A673 (cell line): Measurements from ENCODE around the gene ZNF460.

Experiments used
- EZH2 ChIP-seq: fragments of 200-600 bp; sonication (generic); IDR thresholded peaks from 2 replicates; pipeline ENCODE4 v1.6.1; 2017; ENCODE audit warnings: borderline replicate concordance, low read depth, mild to moderate bottlenecking, mixed read lengths, antibody characterized with exemption, low read length; ENCODE audit not compliant: poor library complexity, severe bottlenecking
- TF ChIP-seq, protein P1 (sequence below): fragments of 300-800, 200-600 bp; sonication (generic); conservative IDR thresholded peaks from 2 replicates; pipeline ENCODE4 v1.5.1; 2017; ENCODE audit warnings: low read depth, mild to moderate bottlenecking, antibody characterized with exemption, low read length, moderate library complexity, mixed read lengths

DNA sequence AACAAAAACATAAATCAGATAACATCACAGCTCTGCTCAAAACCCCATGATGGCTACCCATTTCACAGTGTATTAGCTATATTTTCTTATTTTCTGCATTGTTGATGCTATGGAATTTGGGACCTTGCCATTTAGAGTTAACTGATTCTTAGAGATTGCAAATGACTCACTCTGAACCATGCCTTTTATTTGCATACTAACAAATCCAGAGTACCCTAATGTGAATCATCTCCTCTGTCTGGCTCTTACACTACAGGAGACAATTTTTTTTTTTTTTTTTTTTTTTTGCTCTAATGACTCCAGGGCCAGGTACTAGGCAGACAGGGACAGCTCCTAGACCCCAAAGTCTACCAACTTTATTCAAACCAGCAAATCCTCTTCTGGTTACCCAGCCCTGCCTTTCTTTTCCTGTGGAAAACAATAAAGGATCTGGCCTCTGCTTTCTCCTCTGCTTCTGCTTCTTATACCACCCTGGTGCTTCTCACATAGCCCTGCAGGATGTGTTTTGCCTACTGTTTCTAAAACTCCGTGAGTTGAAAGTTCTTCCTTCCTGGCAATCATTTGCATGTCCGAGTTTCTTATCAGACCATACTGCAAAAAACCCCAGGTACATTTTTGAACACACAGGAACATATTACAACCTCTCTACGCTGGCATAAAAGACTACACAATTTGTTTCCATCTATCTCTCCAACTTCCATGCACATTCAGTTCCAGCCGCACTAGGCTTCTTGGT, 10.6 kb upstream of the ZNF460 start:
- TF ChIP-seq EZH2, result no peak
- TF ChIP-seq, protein P1, sequence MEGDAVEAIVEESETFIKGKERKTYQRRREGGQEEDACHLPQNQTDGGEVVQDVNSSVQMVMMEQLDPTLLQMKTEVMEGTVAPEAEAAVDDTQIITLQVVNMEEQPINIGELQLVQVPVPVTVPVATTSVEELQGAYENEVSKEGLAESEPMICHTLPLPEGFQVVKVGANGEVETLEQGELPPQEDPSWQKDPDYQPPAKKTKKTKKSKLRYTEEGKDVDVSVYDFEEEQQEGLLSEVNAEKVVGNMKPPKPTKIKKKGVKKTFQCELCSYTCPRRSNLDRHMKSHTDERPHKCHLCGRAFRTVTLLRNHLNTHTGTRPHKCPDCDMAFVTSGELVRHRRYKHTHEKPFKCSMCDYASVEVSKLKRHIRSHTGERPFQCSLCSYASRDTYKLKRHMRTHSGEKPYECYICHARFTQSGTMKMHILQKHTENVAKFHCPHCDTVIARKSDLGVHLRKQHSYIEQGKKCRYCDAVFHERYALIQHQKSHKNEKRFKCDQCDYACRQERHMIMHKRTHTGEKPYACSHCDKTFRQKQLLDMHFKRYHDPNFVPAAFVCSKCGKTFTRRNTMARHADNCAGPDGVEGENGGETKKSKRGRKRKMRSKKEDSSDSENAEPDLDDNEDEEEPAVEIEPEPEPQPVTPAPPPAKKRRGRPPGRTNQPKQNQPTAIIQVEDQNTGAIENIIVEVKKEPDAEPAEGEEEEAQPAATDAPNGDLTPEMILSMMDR, result no peak
